ENCODE measurements around the gene THBS3. TPM values are rescaled to one million over a fixed set of nuclear protein-coding genes. Genes with fewer than 3 reads are reported as not detected.

The THBS3 gene
- total and polyA plus RNA-seq, 9 of the 15 experiments (the other 6 are each of a cell fraction or from before 2014, with no cell fraction given), result 0.59 to 8.3 (median 3.2) TPM

DNA sequence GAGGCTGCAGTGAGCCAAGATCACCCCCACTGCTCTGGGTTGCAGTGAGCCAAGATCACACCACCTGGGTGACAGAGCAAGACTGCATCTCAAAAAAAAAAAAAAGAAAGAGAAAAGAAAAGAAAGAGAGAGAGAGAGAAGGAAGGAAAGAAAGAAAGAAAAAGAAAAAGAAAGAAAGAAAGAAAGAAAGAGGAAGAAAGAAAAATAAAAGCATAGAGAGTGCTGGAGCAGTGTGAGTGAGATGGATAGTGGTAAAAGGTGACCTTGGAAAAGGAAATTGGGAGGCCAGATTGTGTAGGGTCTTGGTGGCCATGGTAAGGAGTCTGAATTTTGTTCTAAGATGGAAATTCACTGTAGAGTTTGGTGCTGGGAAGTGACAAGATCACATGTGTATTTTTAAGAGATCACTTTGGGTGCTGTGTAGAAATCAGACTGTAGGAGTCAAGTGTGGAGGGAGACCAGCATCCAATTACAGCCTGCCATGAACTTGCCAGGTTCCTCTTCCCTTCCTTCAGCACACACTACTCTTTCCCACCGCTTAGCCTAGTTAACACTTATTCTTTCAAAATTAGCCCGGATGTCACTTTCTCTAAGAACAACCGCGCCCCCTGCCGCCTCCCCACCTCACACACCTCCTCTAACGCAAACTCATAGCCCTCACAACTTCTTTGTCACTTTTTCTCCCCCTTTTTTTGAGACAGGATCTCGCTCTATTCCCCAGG, 18.7 kb upstream of the THBS3 start (continued):
- TF ChIP-seq, protein P1, sequence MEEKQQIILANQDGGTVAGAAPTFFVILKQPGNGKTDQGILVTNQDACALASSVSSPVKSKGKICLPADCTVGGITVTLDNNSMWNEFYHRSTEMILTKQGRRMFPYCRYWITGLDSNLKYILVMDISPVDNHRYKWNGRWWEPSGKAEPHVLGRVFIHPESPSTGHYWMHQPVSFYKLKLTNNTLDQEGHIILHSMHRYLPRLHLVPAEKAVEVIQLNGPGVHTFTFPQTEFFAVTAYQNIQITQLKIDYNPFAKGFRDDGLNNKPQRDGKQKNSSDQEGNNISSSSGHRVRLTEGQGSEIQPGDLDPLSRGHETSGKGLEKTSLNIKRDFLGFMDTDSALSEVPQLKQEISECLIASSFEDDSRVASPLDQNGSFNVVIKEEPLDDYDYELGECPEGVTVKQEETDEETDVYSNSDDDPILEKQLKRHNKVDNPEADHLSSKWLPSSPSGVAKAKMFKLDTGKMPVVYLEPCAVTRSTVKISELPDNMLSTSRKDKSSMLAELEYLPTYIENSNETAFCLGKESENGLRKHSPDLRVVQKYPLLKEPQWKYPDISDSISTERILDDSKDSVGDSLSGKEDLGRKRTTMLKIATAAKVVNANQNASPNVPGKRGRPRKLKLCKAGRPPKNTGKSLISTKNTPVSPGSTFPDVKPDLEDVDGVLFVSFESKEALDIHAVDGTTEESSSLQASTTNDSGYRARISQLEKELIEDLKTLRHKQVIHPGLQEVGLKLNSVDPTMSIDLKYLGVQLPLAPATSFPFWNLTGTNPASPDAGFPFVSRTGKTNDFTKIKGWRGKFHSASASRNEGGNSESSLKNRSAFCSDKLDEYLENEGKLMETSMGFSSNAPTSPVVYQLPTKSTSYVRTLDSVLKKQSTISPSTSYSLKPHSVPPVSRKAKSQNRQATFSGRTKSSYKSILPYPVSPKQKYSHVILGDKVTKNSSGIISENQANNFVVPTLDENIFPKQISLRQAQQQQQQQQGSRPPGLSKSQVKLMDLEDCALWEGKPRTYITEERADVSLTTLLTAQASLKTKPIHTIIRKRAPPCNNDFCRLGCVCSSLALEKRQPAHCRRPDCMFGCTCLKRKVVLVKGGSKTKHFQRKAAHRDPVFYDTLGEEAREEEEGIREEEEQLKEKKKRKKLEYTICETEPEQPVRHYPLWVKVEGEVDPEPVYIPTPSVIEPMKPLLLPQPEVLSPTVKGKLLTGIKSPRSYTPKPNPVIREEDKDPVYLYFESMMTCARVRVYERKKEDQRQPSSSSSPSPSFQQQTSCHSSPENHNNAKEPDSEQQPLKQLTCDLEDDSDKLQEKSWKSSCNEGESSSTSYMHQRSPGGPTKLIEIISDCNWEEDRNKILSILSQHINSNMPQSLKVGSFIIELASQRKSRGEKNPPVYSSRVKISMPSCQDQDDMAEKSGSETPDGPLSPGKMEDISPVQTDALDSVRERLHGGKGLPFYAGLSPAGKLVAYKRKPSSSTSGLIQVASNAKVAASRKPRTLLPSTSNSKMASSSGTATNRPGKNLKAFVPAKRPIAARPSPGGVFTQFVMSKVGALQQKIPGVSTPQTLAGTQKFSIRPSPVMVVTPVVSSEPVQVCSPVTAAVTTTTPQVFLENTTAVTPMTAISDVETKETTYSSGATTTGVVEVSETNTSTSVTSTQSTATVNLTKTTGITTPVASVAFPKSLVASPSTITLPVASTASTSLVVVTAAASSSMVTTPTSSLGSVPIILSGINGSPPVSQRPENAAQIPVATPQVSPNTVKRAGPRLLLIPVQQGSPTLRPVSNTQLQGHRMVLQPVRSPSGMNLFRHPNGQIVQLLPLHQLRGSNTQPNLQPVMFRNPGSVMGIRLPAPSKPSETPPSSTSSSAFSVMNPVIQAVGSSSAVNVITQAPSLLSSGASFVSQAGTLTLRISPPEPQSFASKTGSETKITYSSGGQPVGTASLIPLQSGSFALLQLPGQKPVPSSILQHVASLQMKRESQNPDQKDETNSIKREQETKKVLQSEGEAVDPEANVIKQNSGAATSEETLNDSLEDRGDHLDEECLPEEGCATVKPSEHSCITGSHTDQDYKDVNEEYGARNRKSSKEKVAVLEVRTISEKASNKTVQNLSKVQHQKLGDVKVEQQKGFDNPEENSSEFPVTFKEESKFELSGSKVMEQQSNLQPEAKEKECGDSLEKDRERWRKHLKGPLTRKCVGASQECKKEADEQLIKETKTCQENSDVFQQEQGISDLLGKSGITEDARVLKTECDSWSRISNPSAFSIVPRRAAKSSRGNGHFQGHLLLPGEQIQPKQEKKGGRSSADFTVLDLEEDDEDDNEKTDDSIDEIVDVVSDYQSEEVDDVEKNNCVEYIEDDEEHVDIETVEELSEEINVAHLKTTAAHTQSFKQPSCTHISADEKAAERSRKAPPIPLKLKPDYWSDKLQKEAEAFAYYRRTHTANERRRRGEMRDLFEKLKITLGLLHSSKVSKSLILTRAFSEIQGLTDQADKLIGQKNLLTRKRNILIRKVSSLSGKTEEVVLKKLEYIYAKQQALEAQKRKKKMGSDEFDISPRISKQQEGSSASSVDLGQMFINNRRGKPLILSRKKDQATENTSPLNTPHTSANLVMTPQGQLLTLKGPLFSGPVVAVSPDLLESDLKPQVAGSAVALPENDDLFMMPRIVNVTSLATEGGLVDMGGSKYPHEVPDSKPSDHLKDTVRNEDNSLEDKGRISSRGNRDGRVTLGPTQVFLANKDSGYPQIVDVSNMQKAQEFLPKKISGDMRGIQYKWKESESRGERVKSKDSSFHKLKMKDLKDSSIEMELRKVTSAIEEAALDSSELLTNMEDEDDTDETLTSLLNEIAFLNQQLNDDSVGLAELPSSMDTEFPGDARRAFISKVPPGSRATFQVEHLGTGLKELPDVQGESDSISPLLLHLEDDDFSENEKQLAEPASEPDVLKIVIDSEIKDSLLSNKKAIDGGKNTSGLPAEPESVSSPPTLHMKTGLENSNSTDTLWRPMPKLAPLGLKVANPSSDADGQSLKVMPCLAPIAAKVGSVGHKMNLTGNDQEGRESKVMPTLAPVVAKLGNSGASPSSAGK (IDR thresholded peaks at IDR 0.05), result no peak
- TF ChIP-seq NCOA1 (IDR thresholded peaks at IDR 0.05; ENCODE audit: low read depth) (peak; percentile 56; the same call in 1 of the 2 replicates), DACH1 (IDR thresholded peaks at IDR 0.05; ENCODE audit: partially characterized antibody) (peak; percentile 46), MAZ (CRISPR knock-in tag; conservative IDR thresholded peaks at IDR 0.05 in 1 of 2, IDR thresholded peaks at IDR 0.05 in 1 of 2) (peak in 1 of 2 experiments; percentile 5; a peak in 1 of 4 replicates), STAG1 (CRISPR knock-in tag; IDR thresholded peaks at IDR 0.05; ENCODE audit: borderline replicate concordance) (0 out of 2 replicates have a peak, but pooled peaks have one; percentile 19), ZNF274 (IDR thresholded peaks at IDR 0.05; ENCODE audit: borderline replicate concordance, low read depth, low read length) (no peak), SLC30A9 (CRISPR knock-in tag; IDR thresholded peaks at IDR 0.05) (no peak)
- TF ChIP-seq, protein P2, sequence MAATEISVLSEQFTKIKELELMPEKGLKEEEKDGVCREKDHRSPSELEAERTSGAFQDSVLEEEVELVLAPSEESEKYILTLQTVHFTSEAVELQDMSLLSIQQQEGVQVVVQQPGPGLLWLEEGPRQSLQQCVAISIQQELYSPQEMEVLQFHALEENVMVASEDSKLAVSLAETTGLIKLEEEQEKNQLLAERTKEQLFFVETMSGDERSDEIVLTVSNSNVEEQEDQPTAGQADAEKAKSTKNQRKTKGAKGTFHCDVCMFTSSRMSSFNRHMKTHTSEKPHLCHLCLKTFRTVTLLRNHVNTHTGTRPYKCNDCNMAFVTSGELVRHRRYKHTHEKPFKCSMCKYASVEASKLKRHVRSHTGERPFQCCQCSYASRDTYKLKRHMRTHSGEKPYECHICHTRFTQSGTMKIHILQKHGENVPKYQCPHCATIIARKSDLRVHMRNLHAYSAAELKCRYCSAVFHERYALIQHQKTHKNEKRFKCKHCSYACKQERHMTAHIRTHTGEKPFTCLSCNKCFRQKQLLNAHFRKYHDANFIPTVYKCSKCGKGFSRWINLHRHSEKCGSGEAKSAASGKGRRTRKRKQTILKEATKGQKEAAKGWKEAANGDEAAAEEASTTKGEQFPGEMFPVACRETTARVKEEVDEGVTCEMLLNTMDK (IDR thresholded peaks at IDR 0.05; ENCODE audit: borderline replicate concordance, insufficient read depth, low read depth, low read length, poor library complexity, severe bottlenecking), result peak; percentile 78
